ENCODE data around the gene NR3C1. TPM values are rescaled to one million over a fixed set of nuclear protein-coding genes. Genes with fewer than 3 reads are reported as not detected.

NR3C1 gene
- total RNA-seq, 6 experiments from 2014 or later = 27.3 to 60.1 (median 47.2) TPM

- peaks cover 0 to 8% (median 0%) of the 10 kb centered on the region in 4 donors for H3K4me1 ChIP-seq
- no peaks in the 10 kb centered on the region for H3K9me3 ChIP-seq
Observed at GRCh38 chr5:143241892-143242291, 161.6 kb downstream of the NR3C1 start.

GRCh38 chr5:143239882-143240518 is 163.5 kb downstream of the NR3C1 start:
- no peaks in the 10 kb centered on the region for H3K27me3 ChIP-seq
- H3K27ac ChIP-seq = peak overlapping the region; percentile 33 to 89 (median 52)
- intact Hi-C loops (cut with DNase I) = no loop called here
- H3K4me1 ChIP-seq = peaks cover 0 to 15% (median 2%) of the 10 kb centered on the region in 4 donors
- no peak for TF ChIP-seq CTCF (IDR thresholded peaks at IDR 0.05)
- no peak for TF ChIP-seq POLR2A (IDR thresholded peaks at IDR 0.05)
- WGBS (ENCODE audit: insufficient coverage, low coverage, low lambda C conversion rate, missing lambda C conversion rate) = 27% methylated on average over 1 of the region's 5 CpGs
- DNase-seq (no peak), ATAC-seq (peak; percentile 75 to 83 (median 80))
- H3K4me3 ChIP-seq = no peak overlapping the region
- H3K36me3 ChIP-seq = no peaks in the 10 kb centered on the region
- H3K9me3 ChIP-seq = no peaks in the 10 kb centered on the region

More at GRCh38 chr5:143241892-143242291, 161.6 kb downstream of the NR3C1 start:
- ATAC-seq (no peak), DNase-seq (no peak)
- Histone ChIP-seq H3K27me3 (no peaks in the 10 kb centered on the region), H3K36me3 (no peaks in the 10 kb centered on the region), H3K27ac (no peak overlapping the region), H3K4me3 (no peak overlapping the region)
- TF ChIP-seq POLR2A (IDR thresholded peaks at IDR 0.05) (no peak), CTCF (IDR thresholded peaks at IDR 0.05) (no peak)
- 45% methylated on average over 1 of the region's 1 CpG for WGBS (ENCODE audit: insufficient coverage, low coverage, low lambda C conversion rate, missing lambda C conversion rate)
- intact Hi-C loops (cut with DNase I) = no loop called here

GRCh38 chr5:143238620-143239019 is 164.9 kb downstream of the NR3C1 start:
- Histone ChIP-seq H3K9me3 (no peaks in the 10 kb centered on the region), H3K27ac (no peak overlapping the region), H3K4me1 (peaks cover 0 to 22% (median 4%) of the 10 kb centered on the region in 4 donors), H3K36me3 (no peaks in the 10 kb centered on the region), H3K4me3 (no peak overlapping the region), H3K27me3 (no peaks in the 10 kb centered on the region)
- no peak for TF ChIP-seq CTCF (IDR thresholded peaks at IDR 0.05)
- no peak for TF ChIP-seq POLR2A (IDR thresholded peaks at IDR 0.05)
- DNase-seq = no peak
- intact Hi-C loops (cut with DNase I) = no loop called here
- 89% methylated on average over 2 of the region's 2 CpGs for WGBS (ENCODE audit: insufficient coverage, low coverage, low lambda C conversion rate, missing lambda C conversion rate)
- ATAC-seq = no peak

GRCh38 chr5:143237664-143238063 is 165.8 kb downstream of the NR3C1 start:
- intact Hi-C loops (cut with DNase I) = no loop called here
- H3K27ac ChIP-seq = no peak overlapping the region
- WGBS (ENCODE audit: insufficient coverage, low coverage, low lambda C conversion rate, missing lambda C conversion rate) = 92% methylated on average over 7 of the region's 10 CpGs
- no peaks in the 10 kb centered on the region for H3K9me3 ChIP-seq
- ATAC-seq = no peak
- DNase-seq = no peak
- no peaks in the 10 kb centered on the region for H3K27me3 ChIP-seq
- H3K4me1 ChIP-seq = peaks cover 0 to 32% (median 9%) of the 10 kb centered on the region in 4 donors
- H3K4me3 ChIP-seq = no peak overlapping the region
- no peaks in the 10 kb centered on the region for H3K36me3 ChIP-seq
- no peak for TF ChIP-seq CTCF (IDR thresholded peaks at IDR 0.05)
- no peak for TF ChIP-seq POLR2A (IDR thresholded peaks at IDR 0.05)

All from right lobe of liver (tissue), 6 donors.